ENCODE data around the gene PI4K2B.
A peak's percentile ranks its signal among the peaks of the same experiment; 100 is the strongest.
"Not testable (repeated sequence)": the region's sequence is repeated elsewhere in the genome, so short reads cannot be mapped to it uniquely, and the experiment has no call there.

The PI4K2B gene

DNA sequence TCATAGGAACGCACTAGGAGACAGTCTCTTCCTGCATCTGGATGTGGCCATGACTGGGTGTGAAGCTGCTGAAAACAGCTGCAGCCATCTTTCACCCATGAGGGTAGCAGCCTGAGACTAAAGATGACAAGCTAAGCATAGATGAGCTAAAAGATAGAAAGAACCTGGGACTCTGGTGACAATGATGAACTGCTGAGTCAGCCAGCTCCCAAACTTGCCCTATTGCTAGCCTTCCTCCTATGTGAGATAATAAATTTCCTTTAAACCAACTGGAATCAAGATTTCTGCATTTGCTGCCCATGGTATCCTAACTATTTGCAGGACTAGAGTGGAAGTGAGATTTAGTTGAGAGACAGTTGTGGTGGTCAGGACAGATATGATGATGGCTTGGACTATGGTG, 21.0 kb upstream of the PI4K2B start:
- DNase-seq (ENCODE audit: low read depth in 2 of 2): no peak
- no peak overlapping the region for H3K4me3 ChIP-seq (replicated peaks in 1 of 2; ENCODE audit: low read depth in 2 of 2, low read length in 2 of 2)
- TF ChIP-seq, protein P1, sequence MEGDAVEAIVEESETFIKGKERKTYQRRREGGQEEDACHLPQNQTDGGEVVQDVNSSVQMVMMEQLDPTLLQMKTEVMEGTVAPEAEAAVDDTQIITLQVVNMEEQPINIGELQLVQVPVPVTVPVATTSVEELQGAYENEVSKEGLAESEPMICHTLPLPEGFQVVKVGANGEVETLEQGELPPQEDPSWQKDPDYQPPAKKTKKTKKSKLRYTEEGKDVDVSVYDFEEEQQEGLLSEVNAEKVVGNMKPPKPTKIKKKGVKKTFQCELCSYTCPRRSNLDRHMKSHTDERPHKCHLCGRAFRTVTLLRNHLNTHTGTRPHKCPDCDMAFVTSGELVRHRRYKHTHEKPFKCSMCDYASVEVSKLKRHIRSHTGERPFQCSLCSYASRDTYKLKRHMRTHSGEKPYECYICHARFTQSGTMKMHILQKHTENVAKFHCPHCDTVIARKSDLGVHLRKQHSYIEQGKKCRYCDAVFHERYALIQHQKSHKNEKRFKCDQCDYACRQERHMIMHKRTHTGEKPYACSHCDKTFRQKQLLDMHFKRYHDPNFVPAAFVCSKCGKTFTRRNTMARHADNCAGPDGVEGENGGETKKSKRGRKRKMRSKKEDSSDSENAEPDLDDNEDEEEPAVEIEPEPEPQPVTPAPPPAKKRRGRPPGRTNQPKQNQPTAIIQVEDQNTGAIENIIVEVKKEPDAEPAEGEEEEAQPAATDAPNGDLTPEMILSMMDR (IDR thresholded peaks at IDR 0.05; ENCODE audit: low read depth, low read length): no peak

DNA sequence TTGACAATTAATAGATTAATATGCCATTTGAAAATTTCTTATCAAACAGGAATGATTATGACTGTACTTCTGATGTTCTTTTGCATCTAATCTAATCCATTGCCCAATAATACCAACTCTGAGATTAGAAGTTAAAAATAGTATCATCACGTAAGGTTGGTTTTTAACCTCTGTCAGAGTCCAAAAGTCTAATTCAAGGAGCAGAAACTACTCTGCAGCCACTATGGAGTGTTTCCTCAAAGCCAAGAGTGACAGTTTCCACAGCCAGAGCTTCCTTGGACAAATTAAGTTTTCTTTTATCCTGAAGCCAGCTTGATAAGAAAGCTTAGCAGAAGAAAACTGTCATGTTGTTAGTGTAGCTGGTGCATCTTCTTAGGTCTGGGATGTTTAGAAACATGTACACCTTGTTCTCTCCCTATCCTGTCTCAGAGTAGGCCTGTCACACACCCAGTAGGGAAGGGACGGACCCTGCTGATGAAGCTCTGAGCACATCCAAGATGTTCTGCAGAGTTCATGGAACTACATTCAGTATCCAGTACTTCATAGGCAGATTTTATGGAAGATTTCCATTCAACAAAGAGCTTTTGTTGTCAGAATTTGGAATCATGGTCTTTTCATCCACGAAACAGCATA, 20.4 kb upstream of the PI4K2B start:
- DNase-seq (ENCODE audit: low read depth in 2 of 2): no peak
- TF ChIP-seq, protein P1 (IDR thresholded peaks at IDR 0.05; ENCODE audit: low read depth, low read length): no peak
- no peak overlapping the region for H3K4me3 ChIP-seq (replicated peaks in 1 of 2; ENCODE audit: low read depth in 2 of 2, low read length in 2 of 2)

DNA sequence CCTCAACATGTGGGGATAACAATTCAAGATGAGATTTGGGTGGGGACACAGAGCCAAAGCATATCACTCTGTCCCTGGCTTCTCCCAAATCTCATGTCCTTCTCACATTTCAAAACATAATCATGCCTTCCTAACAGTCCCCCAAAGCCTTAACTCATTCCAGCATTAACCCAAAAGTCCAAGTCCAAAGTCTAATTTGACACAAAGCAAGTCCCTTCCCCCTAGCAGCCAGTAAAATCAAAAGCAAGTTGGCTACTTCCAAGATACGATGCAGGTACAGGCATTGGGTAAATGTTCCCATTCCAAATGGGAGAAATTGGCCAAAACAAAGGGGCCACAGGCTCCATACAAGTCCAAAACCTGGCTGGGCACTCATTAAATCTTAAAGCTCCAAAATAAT, 19.1 kb upstream of the PI4K2B start:
- not testable (repeated sequence) for H3K4me3 ChIP-seq (replicated peaks in 1 of 2; ENCODE audit: low read depth in 2 of 2, low read length in 2 of 2); DNase-seq (ENCODE audit: low read depth in 2 of 2)

DNA sequence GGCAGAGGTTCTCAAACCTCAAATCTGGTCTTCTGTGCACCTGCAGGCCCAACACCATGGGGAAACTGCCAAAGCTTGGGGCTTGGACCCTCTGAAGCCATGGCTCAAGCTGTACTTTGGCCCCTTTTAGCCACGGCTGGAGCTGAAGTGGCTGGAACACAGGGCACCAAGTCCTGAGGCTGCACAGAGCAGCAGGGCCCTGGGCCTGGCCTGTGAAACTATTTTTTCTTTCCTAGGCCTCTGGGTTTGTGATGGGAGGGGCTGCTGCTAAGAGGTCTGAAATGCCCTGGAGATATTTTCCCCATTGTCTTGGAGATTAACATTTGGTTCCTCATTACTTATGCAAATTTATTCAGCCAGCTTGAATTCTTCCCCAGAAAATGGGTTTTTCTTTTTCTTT, 18.3 kb upstream of the PI4K2B start:
- TF ChIP-seq, protein P1 (IDR thresholded peaks at IDR 0.05; ENCODE audit: low read depth, low read length): no peak
- DNase-seq (ENCODE audit: low read depth in 2 of 2): no peak
- H3K4me3 ChIP-seq (replicated peaks in 1 of 2; ENCODE audit: low read depth in 2 of 2, low read length in 2 of 2): no peak overlapping the region

DNA sequence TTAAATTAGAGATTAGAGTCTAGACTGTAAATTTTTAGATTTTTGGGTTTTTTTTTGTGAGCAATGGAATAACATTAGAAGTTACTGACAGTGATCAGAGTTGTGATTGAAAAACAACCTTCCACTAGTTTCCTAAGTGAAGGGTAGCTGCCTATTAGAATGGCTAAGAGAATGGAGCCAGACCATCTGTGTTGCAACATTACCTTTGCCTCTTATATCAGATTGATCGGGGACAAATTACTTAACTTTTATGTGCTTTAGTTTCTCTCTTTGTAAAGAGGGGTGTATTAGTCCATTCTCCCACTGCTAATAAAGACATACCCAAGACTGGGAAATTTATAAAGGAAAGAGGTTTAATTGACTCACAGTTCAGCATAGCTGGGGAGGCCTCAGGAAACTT, 12.5 kb upstream of the PI4K2B start:
- TF ChIP-seq, protein P1 (IDR thresholded peaks at IDR 0.05; ENCODE audit: low read depth, low read length): no peak
- H3K4me3 ChIP-seq (replicated peaks in 1 of 2; ENCODE audit: low read depth in 2 of 2, low read length in 2 of 2): no peak overlapping the region
- DNase-seq (ENCODE audit: low read depth in 2 of 2): no peak

DNA sequence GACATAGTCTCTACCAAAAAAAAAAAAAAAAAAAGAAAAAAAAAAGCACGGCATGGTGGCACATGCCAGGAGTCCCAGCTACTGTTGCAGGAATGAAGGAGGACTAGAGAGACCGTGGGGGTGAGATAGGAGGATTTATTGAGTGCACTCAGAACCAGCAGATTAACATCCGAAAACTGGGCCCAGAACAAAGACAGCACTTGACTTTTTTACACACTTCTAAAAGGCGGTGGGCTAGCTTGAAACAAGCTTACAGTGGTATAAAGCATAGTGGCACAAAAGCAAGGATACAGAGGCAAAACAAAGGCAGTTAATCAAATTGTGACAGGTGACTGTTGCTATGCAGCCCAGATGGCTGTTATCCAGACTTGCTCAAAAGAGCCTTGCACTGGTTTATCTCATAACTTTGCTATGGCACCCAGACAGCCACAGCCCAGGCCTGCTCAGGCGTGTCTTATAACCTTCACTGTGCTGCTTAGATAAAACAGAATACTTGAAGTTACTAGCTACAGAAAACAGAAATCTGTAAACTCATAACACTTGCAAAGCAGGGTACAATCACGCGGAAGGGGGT, 9.9 kb upstream of the PI4K2B start:
- peak; percentile 32 to 50 for DNase-seq (ENCODE audit: low read depth in 2 of 2)
- TF ChIP-seq, protein P1 (IDR thresholded peaks at IDR 0.05; ENCODE audit: low read depth, low read length): no peak

DNA sequence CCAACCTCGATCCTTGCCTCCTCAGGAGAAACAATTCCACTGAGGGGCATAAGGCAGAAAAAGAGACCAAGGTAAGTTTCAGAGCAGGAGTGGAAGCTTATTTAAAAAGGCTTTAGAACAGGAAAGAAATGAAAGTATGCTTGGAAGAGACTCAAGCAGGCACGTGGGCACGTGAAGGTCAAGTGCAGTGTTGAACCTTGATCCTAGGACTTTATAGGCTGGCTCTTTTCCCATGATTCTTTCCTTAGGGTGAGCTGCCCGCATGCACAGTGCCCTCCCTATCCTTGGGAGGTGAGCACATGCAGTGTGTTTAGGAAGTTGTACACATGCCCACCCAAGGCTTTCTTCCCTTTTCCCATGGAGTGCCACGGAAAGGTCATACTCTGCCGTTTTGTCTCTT, 4.0 kb upstream of the PI4K2B start:
- TF ChIP-seq, protein P1 (IDR thresholded peaks at IDR 0.05; ENCODE audit: low read depth, low read length): no peak
- no peak overlapping the region for H3K4me3 ChIP-seq (replicated peaks in 1 of 2; ENCODE audit: low read depth in 2 of 2, low read length in 2 of 2)
- DNase-seq (ENCODE audit: low read depth in 2 of 2): no peak

More for the DNA sequence above, 9.9 kb upstream of the PI4K2B start:
- H3K4me3 ChIP-seq (replicated peaks in 1 of 2; ENCODE audit: low read depth in 2 of 2, low read length in 2 of 2): no peak overlapping the region

All from cardiac fibroblast (primary cell).